CD14-positive monocyte (primary cell): ENCODE data around the gene MAP3K7. TPM values are rescaled to one million over a fixed set of nuclear protein-coding genes. Genes with fewer than 3 reads are reported as not detected.

ENCODE experiments used
- DNase-seq, 3 donors: peaks; one replicate each; pipeline ENCODE4 v3.0.0-alpha.2; 2011 to 2022
- H2AFZ ChIP-seq: 2 replicates; pipeline ENCODE4 v1.6.0; 2012; ENCODE audit warnings: mild to moderate bottlenecking, low read depth, low read length, inconsistent platforms; ENCODE audit not compliant: insufficient read depth, poor library complexity, severe bottlenecking
- H3K27ac ChIP-seq, 2 donors: 1 replicate in 1 of 2; 2 replicates in 1 of 2; pipeline ENCODE4 v1.5.1; 2012 to 2013; ENCODE audit warnings: low read length in 2 of 2, control low read depth in 1 of 2, inconsistent platforms in 1 of 2, low read depth in 1 of 2, mild to moderate bottlenecking in 1 of 2
- H3K27me3 ChIP-seq, 2 donors: one replicate each; pipeline versions ENCODE4 v1.6.0 to v1.6.1; 2011 to 2013; ENCODE audit warnings: low read length in 2 of 2; ENCODE audit not compliant: control insufficient read depth in 2 of 2, insufficient read depth in 2 of 2
- H3K36me3 ChIP-seq, 2 donors: replicated peaks in 1 of 2; 1 replicate in 1 of 2; 2 replicates in 1 of 2; pipeline versions ENCODE4 v1.5.1 to v1.6.1; 2012 to 2013; ENCODE audit warnings: low read length in 2 of 2, control low read depth in 1 of 2, inconsistent platforms in 1 of 2, mild to moderate bottlenecking in 1 of 2; ENCODE audit not compliant: insufficient read depth in 2 of 2, control insufficient read depth in 1 of 2
- H3K4me1 ChIP-seq, 2 donors: 1 replicate in 1 of 2; 2 replicates in 1 of 2; pipeline versions ENCODE4 v1.5.1 to v1.6.1; 2012 to 2013; ENCODE audit warnings: low read length in 2 of 2, control low read depth in 1 of 2, inconsistent platforms in 1 of 2, mild to moderate bottlenecking in 1 of 2, moderate library complexity in 1 of 2; ENCODE audit not compliant: insufficient read depth in 2 of 2, control insufficient read depth in 1 of 2
- H3K4me2 ChIP-seq: replicated peaks from 2 replicates; pipeline ENCODE3; 2012; ENCODE audit warnings: low read length, moderate library complexity, mild to moderate bottlenecking; ENCODE audit not compliant: poor library complexity, severe bottlenecking; ENCODE audit errors: extremely low read depth
- H3K4me3 ChIP-seq, 3 experiments: fragments of 200-600 bp in 1 of 3; sonication (generic) in 1 of 3; replicated peaks in 1 of 3; 1 replicate in 2 of 3; 2 replicates in 1 of 3; pipeline ENCODE4 v1.5.1; 2011 to 2013; ENCODE audit warnings: low read length in 3 of 3, mild to moderate bottlenecking in 3 of 3, control low read depth in 2 of 3, low read depth in 2 of 3, inconsistent platforms in 1 of 3, moderate library complexity in 1 of 3
- H3K79me2 ChIP-seq: 2 replicates; pipeline ENCODE4 v1.6.0; 2012; ENCODE audit warnings: mild to moderate bottlenecking, control low read depth, inconsistent platforms, low read length, moderate library complexity; ENCODE audit not compliant: insufficient read depth
- H3K9ac ChIP-seq: 2 replicates; pipeline ENCODE4 v1.6.0; 2017; ENCODE audit warnings: low read length, mild to moderate bottlenecking; ENCODE audit not compliant: insufficient read depth, poor library complexity, severe bottlenecking
- H3K9me3 ChIP-seq, 2 donors: replicated peaks in 1 of 2; 1 replicate in 1 of 2; 2 replicates in 1 of 2; pipeline versions ENCODE4 v1.5.1 to v1.6.1; 2012 to 2013; ENCODE audit warnings: low read length in 2 of 2, control low read depth in 1 of 2; ENCODE audit not compliant: control insufficient read depth in 1 of 2, insufficient read depth in 1 of 2
- H4K20me1 ChIP-seq: 2 replicates; pipeline ENCODE4 v1.6.0; 2012; ENCODE audit warnings: mild to moderate bottlenecking, low read length, control low read depth, moderate library complexity; ENCODE audit not compliant: insufficient read depth
- H3K27ac Mint-ChIP-seq, 7 donors: one replicate each; pipeline ENCODE4 v1.8.0; 2020; ENCODE audit warnings: mild to moderate bottlenecking in 7 of 7, mixed read lengths in 7 of 7, moderate library complexity in 6 of 7, inconsistent platforms in 2 of 7
- H3K27me3 Mint-ChIP-seq, 3 donors: one replicate each; pipeline ENCODE4 v1.8.0; 2021 to 2022; ENCODE audit warnings: low read depth in 3 of 3, mild to moderate bottlenecking in 3 of 3, mixed read lengths in 3 of 3, moderate library complexity in 3 of 3, inconsistent platforms in 1 of 3
- H3K36me3 Mint-ChIP-seq, 2 donors: one replicate each; pipeline ENCODE4 v1.8.0; 2020; ENCODE audit warnings: mixed read lengths in 2 of 2, inconsistent platforms in 1 of 2, mild to moderate bottlenecking in 1 of 2
- H3K4me1 Mint-ChIP-seq: one replicate; pipeline ENCODE4 v1.8.0; 2020; ENCODE audit warnings: mild to moderate bottlenecking, mixed read lengths
- H3K4me3 Mint-ChIP-seq, 2 donors: one replicate each; pipeline ENCODE4 v1.8.0; 2020; ENCODE audit warnings: mild to moderate bottlenecking in 2 of 2, mixed read lengths in 2 of 2, moderate library complexity in 1 of 2
- H3K9me3 Mint-ChIP-seq, 7 donors: one replicate each; pipeline ENCODE4 v1.8.0; 2020 to 2022; ENCODE audit warnings: mixed read lengths in 7 of 7, mild to moderate bottlenecking in 6 of 7, moderate library complexity in 6 of 7, inconsistent platforms in 2 of 7
- CTCF ChIP-seq: fragments of 200-600 bp; IDR thresholded peaks from one replicate; pipeline ENCODE4 v1.8.0; 2022; ENCODE audit warnings: antibody characterized with exemption, mild to moderate bottlenecking
- WGBS: methylation state at CpG from one replicate; pipeline ENCODE4 v1.1.5; 2013; ENCODE audit warnings: missing lambda C conversion rate; ENCODE audit not compliant: insufficient coverage; 5-methylcytosine and 5-hydroxymethylcytosine counted together
- intact Hi-C, 2 donors: fragments of 100-400 bp; cut with micrococcal nuclease; formaldehyde crosslinking; loops; one replicate each; pipeline versions ENCODE4 v1.15.0 to v1.15.1; 2023
- polyA plus RNA-seq, 3 donors: library from polyadenylated mRNA; depleted of rRNA in 1 of 3; unstranded in 2 of 3; stranded (reverse) in 1 of 3; fragments of 300-500 nt in 2 of 3; fragments of >200 nt in 1 of 3; fragmentation: Illumina TruSeq in 2 of 3; gene quantifications; 1 replicate in 2 of 3; 2 replicates in 1 of 3; pipeline ENCODE4 v1.2.3, GENCODE V29; 2012 to 2021

MAP3K7 gene
- polyA plus RNA-seq, 3 donors: 12.4 to 20.0 (median 15.3) TPM

- H3K27ac ChIP-seq: no peak overlapping the region
- H3K9me3 ChIP-seq: no peaks in the 10 kb centered on the region
- no peaks in the 10 kb centered on the region for H3K36me3 ChIP-seq
- H3K4me2 ChIP-seq: no peak overlapping the region
- H3K27me3 ChIP-seq: no peaks in the 10 kb centered on the region
- H4K20me1 ChIP-seq: no peaks in the 10 kb centered on the region
- H3K4me1 Mint-ChIP-seq: peaks cover 5% of the 10 kb centered on the region
- no peaks in the 10 kb centered on the region for H3K79me2 ChIP-seq
- H3K4me1 ChIP-seq: no peaks in the 10 kb centered on the region
- H3K9ac ChIP-seq: no peak overlapping the region
- H3K4me3 ChIP-seq: no peak overlapping the region
- no CpG with 5 or more reads among the region's 2 CpGs for WGBS
- H3K36me3 Mint-ChIP-seq: no peaks in the 10 kb centered on the region
- peaks cover 1% of the 10 kb centered on the region in 3 donors for H3K27me3 Mint-ChIP-seq
- H3K27ac Mint-ChIP-seq: no peak overlapping the region
- TF ChIP-seq CTCF: no peak
- H3K9me3 Mint-ChIP-seq: peaks cover 0 to 3% (median 0%) of the 10 kb centered on the region in 7 donors
- H3K4me3 Mint-ChIP-seq: no peak overlapping the region
- intact Hi-C loops: no loop called here
- H2AFZ ChIP-seq: no peak overlapping the region
- no peak for DNase-seq
These were observed 93.5 kb downstream of the MAP3K7 start for GRCh38 chr6:90493332-90493731.

- no peaks in the 10 kb centered on the region for H3K4me1 ChIP-seq
- H3K36me3 ChIP-seq: no peaks in the 10 kb centered on the region
- H2AFZ ChIP-seq: no peak overlapping the region
- Mint-ChIP-seq H3K36me3 (no peaks in the 10 kb centered on the region), H3K4me3 (no peak overlapping the region), H3K9me3 (peaks cover 0 to 3% (median 0%) of the 10 kb centered on the region in 7 donors), H3K27ac (peak overlapping the region in 2 of 7 donors; percentile 31 to 42), H3K4me1 (peaks cover 5% of the 10 kb centered on the region), H3K27me3 (peaks cover 1% of the 10 kb centered on the region in 3 donors)
- no peaks in the 10 kb centered on the region for H3K9me3 ChIP-seq
- TF ChIP-seq CTCF: no peak
- 93% methylated on average over 5 of the region's 6 CpGs for WGBS
- intact Hi-C loops: no loop called here
- H3K27me3 ChIP-seq: no peaks in the 10 kb centered on the region
- DNase-seq: no peak
- no peaks in the 10 kb centered on the region for H3K79me2 ChIP-seq
- H4K20me1 ChIP-seq: no peaks in the 10 kb centered on the region
- H3K9ac ChIP-seq: no peak overlapping the region
- no peak overlapping the region for H3K4me2 ChIP-seq
- H3K27ac ChIP-seq: no peak overlapping the region
- no peak overlapping the region for H3K4me3 ChIP-seq
These were observed 94.1 kb downstream of the MAP3K7 start for GRCh38 chr6:90492798-90493197.
